AG10803 (cell line): ENCODE results near the gene HNRNPH1.
"Not testable (repeated sequence)": the region's sequence is repeated elsewhere in the genome, so short reads cannot be mapped to it uniquely, and the experiment has no call there.

Experiments used
- DNase-seq: peaks from one replicate; pipeline ENCODE4 v3.0.0; 2010; ENCODE audit warnings: low read depth
- H3K4me3 ChIP-seq: 2 replicates; pipeline ENCODE4 v1.5.1; 2011; ENCODE audit warnings: mild to moderate bottlenecking, low read length, control low read depth
- CTCF ChIP-seq: conservative IDR thresholded peaks from 2 replicates; pipeline ENCODE4 v1.5.1; 2011; ENCODE audit warnings: mild to moderate bottlenecking, low read length, control low read depth, inconsistent platforms

Gene HNRNPH1

GRCh38 chr5:179623003-179623905 is at the start of gene HNRNPH1:
Gene HNRNPH1, minus strand, starts transcription at chr5:179623671. Its CDS starts 538 bp downstream, at chr5:179623133.
- peak; percentile 97 for DNase-seq
- no peak for TF ChIP-seq CTCF

GRCh38 chr5:179668391-179668790 is 44.9 kb upstream of the HNRNPH1 start:
- H3K4me3 ChIP-seq, result no peak overlapping the region
- DNase-seq, result peak; percentile 53
- peak; percentile 91 for TF ChIP-seq CTCF

More at GRCh38 chr5:179623003-179623905, at the start of gene HNRNPH1:
- H3K4me3 ChIP-seq, result peak within 1 kb of the TSS; percentile 99

- not testable (repeated sequence) for DNase-seq
Observed at GRCh38 chr5:179661647-179662046, 38.2 kb upstream of the HNRNPH1 start.

GRCh38 chr5:179658179-179658856 is 34.8 kb upstream of the HNRNPH1 start:
- peak overlapping the region; percentile 69 for H3K4me3 ChIP-seq
- DNase-seq, result peak; percentile 71

More at GRCh38 chr5:179661647-179662046, 38.2 kb upstream of the HNRNPH1 start:
- H3K4me3 ChIP-seq, result not testable (repeated sequence)

- H3K4me3 ChIP-seq, DNase-seq: not testable (repeated sequence)
Observed at GRCh38 chr5:179657302-179658178, 34.1 kb upstream of the HNRNPH1 start.

GRCh38 chr5:179653135-179653534 is 29.7 kb upstream of the HNRNPH1 start:
- not testable (repeated sequence) for H3K4me3 ChIP-seq, DNase-seq

GRCh38 chr5:179650245-179650644 is 26.8 kb upstream of the HNRNPH1 start:
- not testable (repeated sequence) for DNase-seq, H3K4me3 ChIP-seq

- not testable (repeated sequence) for DNase-seq, H3K4me3 ChIP-seq
Observed at GRCh38 chr5:179649166-179649703, 25.8 kb upstream of the HNRNPH1 start.

GRCh38 chr5:179648410-179648809 is 24.9 kb upstream of the HNRNPH1 start:
- DNase-seq, result no peak
- no peak overlapping the region for H3K4me3 ChIP-seq
- TF ChIP-seq CTCF, result no peak

GRCh38 chr5:179644766-179645165 is 21.3 kb upstream of the HNRNPH1 start:
- not testable (repeated sequence) for DNase-seq

GRCh38 chr5:179643141-179643920 is 19.9 kb upstream of the HNRNPH1 start:
- not testable (repeated sequence) for DNase-seq, H3K4me3 ChIP-seq

More at GRCh38 chr5:179644766-179645165, 21.3 kb upstream of the HNRNPH1 start:
- H3K4me3 ChIP-seq, result not testable (repeated sequence)

- H3K4me3 ChIP-seq, DNase-seq: not testable (repeated sequence)
Observed at GRCh38 chr5:179642626-179643025, 19.2 kb upstream of the HNRNPH1 start.

- not testable (repeated sequence) for DNase-seq, H3K4me3 ChIP-seq
Observed at GRCh38 chr5:179641745-179642144, 18.3 kb upstream of the HNRNPH1 start.

- DNase-seq, result not testable (repeated sequence)
Observed at GRCh38 chr5:179639296-179639695, 15.8 kb upstream of the HNRNPH1 start.

More at GRCh38 chr5:179639296-179639695, 15.8 kb upstream of the HNRNPH1 start:
- not testable (repeated sequence) for H3K4me3 ChIP-seq
